B cell (primary cell): ENCODE data around the gene FAM217B.

Experiments
- EZH2 ChIP-seq: IDR thresholded peaks from 2 replicates; pipeline ENCODE4 v1.6.1; 2012; ENCODE audit warnings: borderline replicate concordance, low read depth, mild to moderate bottlenecking, moderate library complexity, low read length; ENCODE audit not compliant: insufficient read depth, poor library complexity, severe bottlenecking
- TF ChIP-seq, protein P1 (sequence below): fragments of 200-600 bp; IDR thresholded peaks from one replicate; pipeline ENCODE4 v1.8.0; 2022; ENCODE audit warnings: antibody characterized with exemption, mild to moderate bottlenecking

DNA sequence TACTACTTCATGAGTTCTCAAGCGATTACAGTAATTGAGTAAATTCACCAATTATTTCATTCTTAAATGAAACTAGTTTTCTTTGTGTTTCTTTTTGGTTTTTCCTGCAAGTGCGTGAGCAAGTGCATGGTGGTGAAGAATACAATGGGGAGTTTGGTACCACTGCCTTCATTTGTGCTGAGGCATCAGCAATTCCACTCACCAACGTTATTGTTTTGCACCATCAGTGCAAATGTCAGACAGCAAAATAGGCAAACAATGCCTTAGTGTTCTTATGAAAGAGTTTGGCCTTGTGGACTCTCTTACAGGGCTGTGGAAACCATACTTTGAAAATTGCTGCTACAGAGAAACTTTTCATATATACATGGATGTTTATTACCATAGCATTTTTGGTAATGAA lies 26.2 kb downstream of the FAM217B start:
- TF ChIP-seq, protein P1, sequence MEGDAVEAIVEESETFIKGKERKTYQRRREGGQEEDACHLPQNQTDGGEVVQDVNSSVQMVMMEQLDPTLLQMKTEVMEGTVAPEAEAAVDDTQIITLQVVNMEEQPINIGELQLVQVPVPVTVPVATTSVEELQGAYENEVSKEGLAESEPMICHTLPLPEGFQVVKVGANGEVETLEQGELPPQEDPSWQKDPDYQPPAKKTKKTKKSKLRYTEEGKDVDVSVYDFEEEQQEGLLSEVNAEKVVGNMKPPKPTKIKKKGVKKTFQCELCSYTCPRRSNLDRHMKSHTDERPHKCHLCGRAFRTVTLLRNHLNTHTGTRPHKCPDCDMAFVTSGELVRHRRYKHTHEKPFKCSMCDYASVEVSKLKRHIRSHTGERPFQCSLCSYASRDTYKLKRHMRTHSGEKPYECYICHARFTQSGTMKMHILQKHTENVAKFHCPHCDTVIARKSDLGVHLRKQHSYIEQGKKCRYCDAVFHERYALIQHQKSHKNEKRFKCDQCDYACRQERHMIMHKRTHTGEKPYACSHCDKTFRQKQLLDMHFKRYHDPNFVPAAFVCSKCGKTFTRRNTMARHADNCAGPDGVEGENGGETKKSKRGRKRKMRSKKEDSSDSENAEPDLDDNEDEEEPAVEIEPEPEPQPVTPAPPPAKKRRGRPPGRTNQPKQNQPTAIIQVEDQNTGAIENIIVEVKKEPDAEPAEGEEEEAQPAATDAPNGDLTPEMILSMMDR, result no peak
- TF ChIP-seq EZH2, result no peak
